GM12892 (cell line): Measurements from ENCODE around the gene VN1R2.
"Not testable (repeated sequence)": the region's sequence is repeated elsewhere in the genome, so short reads cannot be mapped to it uniquely, and the experiment has no call there.

ENCODE experiments used
- POLR2A ChIP-seq: IDR thresholded peaks from 2 replicates; pipeline ENCODE4 v1.6.1; 2011; ENCODE audit warnings: low read depth, low read length, control low read depth
- POLR2AphosphoS5 ChIP-seq: IDR thresholded peaks from 2 replicates; pipeline ENCODE4 v1.6.1; 2011; ENCODE audit warnings: low read depth, low read length, control low read depth

GRCh38 chr19:53267623-53268022 is 9.5 kb downstream of the VN1R2 start, which contains the start of gene VN1R4:
- not testable (repeated sequence) for TF ChIP-seq POLR2A, POLR2AphosphoS5
